ENCODE data around the gene OR1L4. TPM values are rescaled to one million over a fixed set of nuclear protein-coding genes. Genes with fewer than 3 reads are reported as not detected.

Gene OR1L4
- total and polyA plus RNA-seq, 2 of the 4 experiments (the other 2 are of a cell fraction): not detected

- ChIA-PET POLR2A (ENCODE audit: unreplicated experiment) (no interaction called here), CTCF (no interaction called here)
- Histone ChIP-seq H3K56ac (ENCODE audit: extremely low read depth, insufficient read depth, low read length) (no peak within 1 kb of the TSS), H4K8ac (ENCODE audit: low read depth in 2 of 2, low read length in 2 of 2) (no peak within 1 kb of the TSS), H2BK15ac (ENCODE audit: low read depth, low read length) (no peak within 1 kb of the TSS), H3K4me2 (ENCODE audit: low read depth, low read length) (no peak within 1 kb of the TSS), H2AFZ (replicated peaks; ENCODE audit: low read length, poor library complexity) (no peak within 1 kb of the TSS), H2AK5ac (ENCODE audit: low read depth, low read length) (no peak within 1 kb of the TSS), H3K9me1 (ENCODE audit: insufficient read depth, low read length) (no peaks in the 10 kb centered on the region), H2BK5ac (ENCODE audit: low read depth, low read length, poor library complexity, severe bottlenecking) (no peak within 1 kb of the TSS), H3K4me1 (ENCODE audit: control insufficient read depth, insufficient read depth, low read length) (no peaks in the 10 kb centered on the region), H3K18ac (ENCODE audit: low read depth, low read length) (no peak within 1 kb of the TSS), H4K91ac (ENCODE audit: insufficient read depth, low read depth, low read length) (no peak within 1 kb of the TSS), H3K4me3 (ENCODE audit: insufficient read depth, low read depth, low read length) (no peak within 1 kb of the TSS), H3K79me1 (ENCODE audit: low read depth in 1 of 2, low read length in 2 of 2) (no peaks in the 10 kb centered on the region), H3K23ac (ENCODE audit: low read depth, low read length) (no peak within 1 kb of the TSS), H4K5ac (ENCODE audit: low read depth, low read length) (no peak within 1 kb of the TSS), H3K4ac (ENCODE audit: low read depth, low read length) (no peak within 1 kb of the TSS), H2BK20ac (ENCODE audit: low read depth, low read length) (no peak within 1 kb of the TSS), H3K14ac (replicated peaks; ENCODE audit: low read depth, low read length) (no peak within 1 kb of the TSS), H4K20me1 (ENCODE audit: insufficient read depth, low read length) (no peaks in the 10 kb centered on the region), H3K9ac (ENCODE audit: low read depth, low read length) (no peak within 1 kb of the TSS), H3K36me3 (ENCODE audit: control insufficient read depth, insufficient read depth, low read length) (no peaks in the 10 kb centered on the region), H2AK9ac (replicated peaks; ENCODE audit: low read depth, low read length, poor library complexity) (no peak within 1 kb of the TSS), H3K27ac (ENCODE audit: insufficient read depth, low read length) (no peak within 1 kb of the TSS), H3K27me3 (ENCODE audit: control insufficient read depth, insufficient read depth, low read length) (peaks cover 12% of the 10 kb centered on the region), H3K9me3 (ENCODE audit: control insufficient read depth, insufficient read depth, low read length) (no peaks in the 10 kb centered on the region), H2BK120ac (ENCODE audit: low read depth, low read length) (no peak within 1 kb of the TSS)
- WGBS, 2 experiments (ENCODE audit: extremely low coverage in 2 of 2, insufficient read length in 1 of 2): no CpG with 5 or more reads among the region's 6 CpGs
- in situ Hi-C loops (cut with MboI; ENCODE audit: low sequenced_read_pairs) (no loop called here), dilution Hi-C loops (cut with HindIII; ENCODE audit: low sequenced_read_pairs, unreplicated experiment) (no loop called here), intact Hi-C loops (cut with micrococcal nuclease) (no loop called here)
- no TSS peak for BruUV-seq (replicated peaks)
- DNase-seq: no peak
- ATAC-seq (ENCODE audit: low read depth): no peak
- TF ChIP-seq FOS (IDR thresholded peaks at IDR 0.05; ENCODE audit: low read depth, low read length) (no peak), ELK1 (IDR thresholded peaks at IDR 0.05; ENCODE audit: borderline replicate concordance, low read depth, low read length) (no peak), BHLHE40 (IDR thresholded peaks at IDR 0.05; ENCODE audit: low read depth, low read length) (no peak), CHD1 (IDR thresholded peaks at IDR 0.05; ENCODE audit: low read depth, low read length) (no peak), NFE2L2 (IDR thresholded peaks at IDR 0.05; ENCODE audit: low read depth, low read length) (no peak), POLR2A (IDR thresholded peaks at IDR 0.05; ENCODE audit: low read depth, low read length) (no peak), SMC3 (IDR thresholded peaks at IDR 0.05; ENCODE audit: low read depth, low read length) (no peak), RCOR1 (IDR thresholded peaks at IDR 0.05; ENCODE audit: insufficient replicate concordance, low read length) (no peak), RFX5 (IDR thresholded peaks at IDR 0.05; ENCODE audit: low read depth, low read length) (no peak), RAD21 (IDR thresholded peaks at IDR 0.05; ENCODE audit: low read length) (no peak), MAFK (IDR thresholded peaks at IDR 0.05; ENCODE audit: low read depth, low read length) (no peak), MAZ (IDR thresholded peaks at IDR 0.05; ENCODE audit: borderline replicate concordance, low read depth, low read length) (no peak)
Observed at GRCh38 chr9:122742003-122742402, 18.2 kb downstream of the OR1L4 start, which contains the start of gene OR1L6. OR1L6 (plus strand) TSS chr9:122742303; CDS start chr9:122749848, 7,545 bp downstream.
